ENCODE results near the gene ACAA1.
"Not testable (repeated sequence)": the region's sequence is repeated elsewhere in the genome, so short reads cannot be mapped to it uniquely, and the experiment has no call there.

Gene ACAA1

GRCh38 chr3:38085943-38086324 is 51.0 kb downstream of the ACAA1 start:
- H3K4me3 ChIP-seq (ENCODE audit: low read length): no peak overlapping the region
- no peak for TF ChIP-seq CTCF (conservative IDR thresholded peaks at IDR 0.05; ENCODE audit: low read depth, low read length)
- DNase-seq (ENCODE audit: low read depth): no peak

GRCh38 chr3:38085311-38085942 is 51.5 kb downstream of the ACAA1 start:
- H3K4me3 ChIP-seq (ENCODE audit: low read length): no peak overlapping the region
- TF ChIP-seq CTCF (conservative IDR thresholded peaks at IDR 0.05; ENCODE audit: low read depth, low read length): no peak
- no peak for DNase-seq (ENCODE audit: low read depth)

GRCh38 chr3:38084334-38085310 is 52.3 kb downstream of the ACAA1 start:
- TF ChIP-seq CTCF (conservative IDR thresholded peaks at IDR 0.05; ENCODE audit: low read depth, low read length): no peak
- no peak overlapping the region for H3K4me3 ChIP-seq (ENCODE audit: low read length)
- DNase-seq (ENCODE audit: low read depth): no peak

- DNase-seq (ENCODE audit: low read depth): no peak
- H3K4me3 ChIP-seq (ENCODE audit: low read length): no peak overlapping the region
- no peak for TF ChIP-seq CTCF (conservative IDR thresholded peaks at IDR 0.05; ENCODE audit: low read depth, low read length)
These were observed 53.0 kb downstream of the ACAA1 start for GRCh38 chr3:38083871-38084333.

GRCh38 chr3:38083254-38083653 is 53.7 kb downstream of the ACAA1 start:
- not testable (repeated sequence) for DNase-seq (ENCODE audit: low read depth); H3K4me3 ChIP-seq (ENCODE audit: low read length)

GRCh38 chr3:38082296-38082695 is 54.6 kb downstream of the ACAA1 start:
- not testable (repeated sequence) for H3K4me3 ChIP-seq (ENCODE audit: low read length); DNase-seq (ENCODE audit: low read depth)

- H3K4me3 ChIP-seq (ENCODE audit: low read length); DNase-seq (ENCODE audit: low read depth): not testable (repeated sequence)
These were observed 59.9 kb downstream of the ACAA1 start for GRCh38 chr3:38077073-38077472.
